Right lobe of liver (tissue), 4 donors: ENCODE results near the gene DHFR.
A peak's percentile ranks its signal among the peaks of the same experiment; 100 is the strongest.

Source experiments
- POLR2A ChIP-seq: fragments of 450-650 bp; IDR thresholded peaks from one replicate; pipeline ENCODE4 v1.6.1; 2017; ENCODE audit warnings: antibody characterized with exemption, mild to moderate bottlenecking
- TF ChIP-seq, protein P1 (sequence below), 4 donors: fragments of 200-600 bp in 3 of 4; fragments of 450-650 bp in 1 of 4; IDR thresholded peaks; one replicate each; pipeline versions ENCODE4 v1.5.1 to v1.8.0; 2016 to 2022; ENCODE audit warnings: antibody characterized with exemption in 4 of 4, mild to moderate bottlenecking in 2 of 4
- donor health status: DM: no; HTN: no; CAD: no.
- donor health status: DM: no; HTN: no; CAD: no.
- donor health status: DM: no; HTN: yes; CAD: no.

GRCh38 chr5:80672140-80672736, 17.5 kb upstream of the DHFR start:
- no peak for TF ChIP-seq POLR2A
- TF ChIP-seq, protein P1, sequence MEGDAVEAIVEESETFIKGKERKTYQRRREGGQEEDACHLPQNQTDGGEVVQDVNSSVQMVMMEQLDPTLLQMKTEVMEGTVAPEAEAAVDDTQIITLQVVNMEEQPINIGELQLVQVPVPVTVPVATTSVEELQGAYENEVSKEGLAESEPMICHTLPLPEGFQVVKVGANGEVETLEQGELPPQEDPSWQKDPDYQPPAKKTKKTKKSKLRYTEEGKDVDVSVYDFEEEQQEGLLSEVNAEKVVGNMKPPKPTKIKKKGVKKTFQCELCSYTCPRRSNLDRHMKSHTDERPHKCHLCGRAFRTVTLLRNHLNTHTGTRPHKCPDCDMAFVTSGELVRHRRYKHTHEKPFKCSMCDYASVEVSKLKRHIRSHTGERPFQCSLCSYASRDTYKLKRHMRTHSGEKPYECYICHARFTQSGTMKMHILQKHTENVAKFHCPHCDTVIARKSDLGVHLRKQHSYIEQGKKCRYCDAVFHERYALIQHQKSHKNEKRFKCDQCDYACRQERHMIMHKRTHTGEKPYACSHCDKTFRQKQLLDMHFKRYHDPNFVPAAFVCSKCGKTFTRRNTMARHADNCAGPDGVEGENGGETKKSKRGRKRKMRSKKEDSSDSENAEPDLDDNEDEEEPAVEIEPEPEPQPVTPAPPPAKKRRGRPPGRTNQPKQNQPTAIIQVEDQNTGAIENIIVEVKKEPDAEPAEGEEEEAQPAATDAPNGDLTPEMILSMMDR (IDR thresholded peaks at IDR 0.05), result peak; percentile 77 to 91 (median 90)
